Hepatocyte (in vitro differentiated cells): ENCODE results near the gene ADAMTS4. TPM values are rescaled to one million over a fixed set of nuclear protein-coding genes. Genes with fewer than 3 reads are reported as not detected.

Source experiments
- DNase-seq: peaks from one replicate; pipeline ENCODE4 v3.0.0-alpha.2; 2016; ENCODE audit warnings: low spot score
- H2AFZ ChIP-seq: fragments of 200-600 bp; sonication (generic); 2 replicates; pipeline ENCODE4 v1.6.0; 2016; ENCODE audit warnings: antibody characterized with exemption, mild to moderate bottlenecking
- H3K27ac ChIP-seq: fragments of 200-600 bp; sonication (generic); 2 replicates; pipeline ENCODE4 v1.5.1; 2016; ENCODE audit warnings: mild to moderate bottlenecking
- H3K27me3 ChIP-seq: fragments of 200-600 bp; sonication (generic); 2 replicates; pipeline ENCODE4 v1.6.1; 2016
- H3K36me3 ChIP-seq: fragments of 200-600 bp; sonication (generic); replicated peaks from 2 replicates; pipeline ENCODE4 v1.5.1; 2016; ENCODE audit warnings: low read depth; ENCODE audit not compliant: insufficient read depth
- H3K4me1 ChIP-seq: fragments of 200-600 bp; sonication (generic); 2 replicates; pipeline ENCODE4 v1.5.1; 2016; ENCODE audit warnings: mild to moderate bottlenecking, moderate library complexity; ENCODE audit not compliant: insufficient read depth
- H3K4me2 ChIP-seq: fragments of 200-600 bp; sonication (generic); 2 replicates; pipeline ENCODE4 v1.6.0; 2016
- H3K4me3 ChIP-seq: fragments of 200-600 bp; sonication (generic); 2 replicates; pipeline ENCODE4 v1.5.1; 2016; ENCODE audit warnings: mild to moderate bottlenecking
- H3K79me2 ChIP-seq: fragments of 200-600 bp; sonication (generic); 2 replicates; pipeline ENCODE4 v1.6.0; 2017; ENCODE audit warnings: mild to moderate bottlenecking
- H3K9me2 ChIP-seq: fragments of 200-600 bp; sonication (generic); replicated peaks from 2 replicates; pipeline ENCODE4 v1.6.0; 2017; ENCODE audit warnings: mild to moderate bottlenecking; ENCODE audit not compliant: insufficient read depth
- H3K9me3 ChIP-seq: fragments of 200-600 bp; sonication (generic); 2 replicates; pipeline ENCODE4 v1.5.1; 2016; ENCODE audit warnings: low read depth, mild to moderate bottlenecking
- H4K20me1 ChIP-seq: fragments of 200-600 bp; sonication (generic); 2 replicates; pipeline ENCODE4 v1.6.0; 2016; ENCODE audit warnings: mild to moderate bottlenecking; ENCODE audit not compliant: insufficient read depth, poor library complexity, severe bottlenecking
- CTCF ChIP-seq: fragments of 200-600 bp; sonication (generic); IDR thresholded peaks from 2 replicates; pipeline ENCODE4 v1.5.1; 2016; ENCODE audit warnings: antibody characterized with exemption, mild to moderate bottlenecking; ENCODE audit not compliant: poor library complexity
- EZH2 ChIP-seq: fragments of 200-600 bp; sonication (generic); IDR thresholded peaks from 2 replicates; pipeline ENCODE4 v1.6.1; 2016; ENCODE audit warnings: antibody characterized with exemption, mild to moderate bottlenecking, borderline replicate concordance
- EZH2phosphoT487 ChIP-seq: fragments of 200-600 bp; sonication (generic); IDR thresholded peaks from one replicate; pipeline ENCODE4 v1.6.1; 2018; ENCODE audit warnings: antibody characterized with exemption, mild to moderate bottlenecking, low read depth, moderate library complexity; ENCODE audit not compliant: unreplicated experiment, severe bottlenecking
- WGBS: methylation state at CpG from one replicate; pipeline ENCODE4 v1.1.6; 2016; ENCODE audit warnings: low lambda C conversion rate; ENCODE audit errors: missing lambda C conversion rate; 5-methylcytosine and 5-hydroxymethylcytosine counted together
- polyA plus RNA-seq: library from polyadenylated mRNA; unstranded; fragments of >200 nt; fragmentation: Nextera tagmentation; extraction: Ambion mirVana; gene quantifications from 2 replicates; pipeline ENCODE4 v1.2.1, GENCODE V29; 2016
- total RNA-seq: library from RNA; depleted of rRNA; stranded (reverse); fragments of >200 nt; gene quantifications from 2 replicates; pipeline ENCODE4 v1.2.3, GENCODE V29; 2014

ADAMTS4 gene
- total and polyA plus RNA-seq, 2 experiments from 2014 or later = 2.3 to 6.1 TPM

GRCh38 chr1:161166669-161167548, 31.9 kb downstream of the ADAMTS4 start:
- peaks cover 3% of the 10 kb centered on the region for H3K79me2 ChIP-seq
- peak overlapping the region; percentile 74 for H3K4me2 ChIP-seq
- peak overlapping the region; percentile 29 for H3K27ac ChIP-seq
- DNase-seq = peak; percentile 36
- H3K9me3 ChIP-seq = no peaks in the 10 kb centered on the region
- H3K9me2 ChIP-seq = no peaks in the 10 kb centered on the region
- peaks cover 11% of the 10 kb centered on the region for H3K4me1 ChIP-seq
- peak overlapping the region; percentile 74 for H2AFZ ChIP-seq
- H4K20me1 ChIP-seq = no peaks in the 10 kb centered on the region
- peak overlapping the region; percentile 47 for H3K4me3 ChIP-seq
- TF ChIP-seq EZH2phosphoT487 (no peak), EZH2 (no peak), CTCF (no peak)
- no peaks in the 10 kb centered on the region for H3K36me3 ChIP-seq
- 8% methylated on average over 33 of the region's 33 CpGs for WGBS
- H3K27me3 ChIP-seq = no peaks in the 10 kb centered on the region

- H3K9me2 ChIP-seq = no peaks in the 10 kb centered on the region
- peaks cover 6% of the 10 kb centered on the region for H3K79me2 ChIP-seq
- H3K27me3 ChIP-seq = no peaks in the 10 kb centered on the region
- H3K4me2 ChIP-seq = peak within 1 kb of the TSS; percentile 74
- TF ChIP-seq EZH2 = no peak
- TF ChIP-seq CTCF = peak; percentile 50
- TF ChIP-seq EZH2phosphoT487 = no peak
- peak within 1 kb of the TSS; percentile 47 for H3K4me3 ChIP-seq
- WGBS = 1% methylated on average over 54 of the region's 54 CpGs
- H3K36me3 ChIP-seq = no peaks in the 10 kb centered on the region
- peak within 1 kb of the TSS; percentile 85 for H3K27ac ChIP-seq
- DNase-seq = peak; percentile 98
- no peaks in the 10 kb centered on the region for H4K20me1 ChIP-seq
- H2AFZ ChIP-seq = peak within 1 kb of the TSS; percentile 74
- no peaks in the 10 kb centered on the region for H3K9me3 ChIP-seq
- peaks cover 11% of the 10 kb centered on the region for H3K4me1 ChIP-seq
These were observed 32.8 kb downstream of the ADAMTS4 start, which contains the start of gene PPOX for GRCh38 chr1:161165742-161166668. Gene PPOX, plus strand, starts transcription at chr1:161166426. Its CDS starts 422 bp downstream, at chr1:161166848.

- Histone ChIP-seq H3K27me3 (no peaks in the 10 kb centered on the region), H3K79me2 (peaks cover 15% of the 10 kb centered on the region), H3K9me2 (no peaks in the 10 kb centered on the region), H3K36me3 (no peaks in the 10 kb centered on the region), H4K20me1 (no peaks in the 10 kb centered on the region), H3K4me3 (peak overlapping the region; percentile 23), H2AFZ (no peak overlapping the region), H3K9me3 (no peaks in the 10 kb centered on the region), H3K4me2 (peak overlapping the region; percentile 74), H3K27ac (peak overlapping the region; percentile 85), H3K4me1 (peaks cover 11% of the 10 kb centered on the region)
- no peak for DNase-seq
- 72% methylated on average over 14 of the region's 14 CpGs for WGBS
- no peak for TF ChIP-seq EZH2phosphoT487
- TF ChIP-seq EZH2 = no peak
- no peak for TF ChIP-seq CTCF
These were observed 33.8 kb downstream of the ADAMTS4 start for GRCh38 chr1:161164901-161165610.
